Endothelial cell of umbilical vein (primary cell): ENCODE measurements around the gene CACNG5. TPM values are rescaled to one million over a fixed set of nuclear protein-coding genes. Genes with fewer than 3 reads are reported as not detected.

ENCODE experiments used
- BruUV-seq: library from RNA; stranded (reverse); fragments of 400-500 nt; replicated peaks from 2 replicates; lab custom pipeline; 2021; lab: Mats Ljungman, UMichigan
- CTCF ChIA-PET: fragments of 300-600, 350-600 bp; sonication (Branson Sonifier 250); formaldehyde crosslinking; loops from one replicate; lab custom pipeline; 2021; ENCODE audit warnings: antibody characterized with exemption, inconsistent platforms; lab: Charles Lee
- POLR2A ChIA-PET: fragments of 300-600, 350-600 bp; sonication (Branson Sonifier 250); formaldehyde crosslinking; loops from one replicate; lab custom pipeline; 2021; ENCODE audit warnings: antibody characterized with exemption, inconsistent platforms; lab: Charles Lee
- DNase-seq: peaks from one replicate; pipeline ENCODE4 v3.0.0-alpha.2; 2011; ENCODE audit warnings: low read depth, low spot score
- FAIRE-seq: peaks from 2 replicates; lab custom pipeline; 2011; peaks lifted over from hg19 to GRCh38; lab: Jason Lieb, UNC
- H2AFZ ChIP-seq: 2 replicates; pipeline ENCODE4 v1.6.0; 2012; ENCODE audit warnings: low read depth, low read length, control low read depth, inconsistent platforms
- H3K27ac ChIP-seq: 2 replicates; pipeline ENCODE4 v1.5.1; 2011; ENCODE audit warnings: low read depth, mild to moderate bottlenecking, control low read depth, low read length, moderate library complexity; ENCODE audit not compliant: insufficient read depth
- H3K27me3 ChIP-seq, 2 experiments: 2 replicates each; pipeline versions ENCODE4 v1.6.0 to v1.6.1; 2011; ENCODE audit warnings: low read length in 2 of 2, mixed read lengths in 1 of 2; ENCODE audit not compliant: control insufficient read depth in 2 of 2, insufficient read depth in 2 of 2
- H3K36me3 ChIP-seq, 2 experiments: 2 replicates in 1 of 2; 3 replicates in 1 of 2; pipeline ENCODE4 v1.5.1; 2011; ENCODE audit warnings: low read length in 2 of 2, mild to moderate bottlenecking in 1 of 2, moderate library complexity in 1 of 2; ENCODE audit not compliant: control insufficient read depth in 2 of 2, insufficient read depth in 2 of 2; ENCODE audit errors: extremely low read depth in 1 of 2
- H3K4me1 ChIP-seq: 3 replicates; pipeline ENCODE4 v1.5.1; 2011; ENCODE audit warnings: mild to moderate bottlenecking, low read length; ENCODE audit not compliant: control insufficient read depth, insufficient read depth; ENCODE audit errors: extremely low read depth
- H3K4me2 ChIP-seq: 2 replicates; pipeline ENCODE4 v1.6.1; 2011; ENCODE audit warnings: low read length, control low read depth, mixed read lengths; ENCODE audit not compliant: insufficient read depth
- H3K4me3 ChIP-seq, 3 experiments: fragments of 200-600 bp in 1 of 3; sonication (generic), shearing (Covaris generic) in 1 of 3; replicated peaks in 1 of 3; 2 replicates each; pipeline ENCODE4 v1.5.1; 2011 to 2016; ENCODE audit warnings: control low read depth in 3 of 3, low read length in 3 of 3, mild to moderate bottlenecking in 2 of 3, inconsistent platforms in 1 of 3, low read depth in 1 of 3, moderate library complexity in 1 of 3; ENCODE audit not compliant: insufficient read depth in 1 of 3
- H3K79me2 ChIP-seq: 2 replicates; pipeline ENCODE4 v1.6.0; 2012; ENCODE audit warnings: low read length, inconsistent platforms; ENCODE audit not compliant: control insufficient read depth, insufficient read depth
- H3K9ac ChIP-seq: replicated peaks from 2 replicates; pipeline ENCODE3; 2011; ENCODE audit warnings: low read length, control low read depth; ENCODE audit not compliant: insufficient read depth; ENCODE audit errors: extremely low read depth
- H3K9me1 ChIP-seq: replicated peaks from 3 replicates; pipeline ENCODE4 v1.6.0; 2011; ENCODE audit warnings: mild to moderate bottlenecking, low read length; ENCODE audit not compliant: control insufficient read depth, insufficient read depth; ENCODE audit errors: extremely low read depth
- H3K9me3 ChIP-seq: replicated peaks from 2 replicates; pipeline ENCODE4 v1.5.1; 2012; ENCODE audit warnings: low read length, inconsistent platforms; ENCODE audit not compliant: control insufficient read depth, insufficient read depth
- H4K20me1 ChIP-seq: replicated peaks from 2 replicates; pipeline ENCODE3; 2011; ENCODE audit warnings: mild to moderate bottlenecking, low read length; ENCODE audit not compliant: control insufficient read depth, insufficient read depth; ENCODE audit errors: extremely low read depth
- CTCF ChIP-seq, 2 donors: IDR thresholded peaks; 1 replicate in 1 of 2; 2 replicates in 1 of 2; pipeline ENCODE4 v1.5.1; 2011; ENCODE audit warnings: low read length in 2 of 2, mild to moderate bottlenecking in 2 of 2, moderate library complexity in 2 of 2, control low read depth in 1 of 2, inconsistent platforms in 1 of 2, low read depth in 1 of 2; ENCODE audit not compliant: insufficient read depth in 1 of 2; ENCODE audit errors: extremely low read depth in 1 of 2
- EZH2 ChIP-seq: IDR thresholded peaks from 2 replicates; pipeline ENCODE4 v1.6.1; 2012; ENCODE audit warnings: borderline replicate concordance, low read depth, mild to moderate bottlenecking, moderate library complexity, low read length, inconsistent platforms; ENCODE audit not compliant: severe bottlenecking
- FOS ChIP-seq: IDR thresholded peaks from 2 replicates; pipeline ENCODE4 v1.6.1; 2011; ENCODE audit warnings: mild to moderate bottlenecking, low read length, moderate library complexity, borderline replicate concordance; ENCODE audit not compliant: insufficient read depth
- GATA2 ChIP-seq: IDR thresholded peaks from 2 replicates; pipeline ENCODE4 v1.7.0; 2011; ENCODE audit warnings: low read depth, mild to moderate bottlenecking, moderate library complexity, mixed read lengths, low read length; ENCODE audit not compliant: insufficient read length, insufficient read depth
- JUN ChIP-seq: IDR thresholded peaks from 2 replicates; pipeline ENCODE4 v1.6.1; 2011; ENCODE audit warnings: borderline replicate concordance, low read depth; ENCODE audit not compliant: insufficient read length, insufficient read depth
- MAX ChIP-seq: IDR thresholded peaks from 2 replicates; pipeline ENCODE4 v1.6.1; 2011; ENCODE audit not compliant: insufficient read depth, insufficient read length
- MYC ChIP-seq: IDR thresholded peaks from one replicate; pipeline ENCODE4 v1.6.1; 2011; ENCODE audit warnings: mild to moderate bottlenecking, low read depth, low read length
- POLR2A ChIP-seq: IDR thresholded peaks from 2 replicates; pipeline ENCODE4 v1.6.1; 2012; ENCODE audit warnings: low read depth, mild to moderate bottlenecking, control low read depth, low read length
- POLR2AphosphoS5 ChIP-seq: IDR thresholded peaks from 2 replicates; pipeline ENCODE4 v1.6.1; 2012; ENCODE audit warnings: low read depth, mild to moderate bottlenecking, control low read depth, low read length, moderate library complexity; ENCODE audit not compliant: insufficient read depth
- dilution Hi-C: fragments of 300-500 bp; cut with MboI; formaldehyde crosslinking; loops from one replicate; pipeline ENCODE4 v1.15.0; 2019; ENCODE audit warnings: low sequenced_read_pairs; ENCODE audit not compliant: extremely low pct_ligation_motif_present
- intact Hi-C: fragments of 100-400 bp; cut with micrococcal nuclease; formaldehyde crosslinking; loops from one replicate; pipeline ENCODE4 v1.10.0; 2022
- polyA plus RNA-seq, 4 experiments: library from polyadenylated mRNA; depleted of rRNA in 3 of 4; stranded (reverse) in 3 of 4; unstranded in 1 of 4; fragments of >200 nt; gene quantifications; 2 replicates each; pipeline versions ENCODE4 v1.2.1 to v1.2.3, GENCODE V29; 2011 to 2012; ENCODE audit warnings: missing spikeins in 1 of 4
- total RNA-seq: library from RNA; stranded (reverse); gene quantifications from 2 replicates; pipeline ENCODE4 v1.2.3, GENCODE V29; 2021

CACNG5 gene
- total and polyA plus RNA-seq, 2 donors (not counting 3 experiments of a cell fraction or from before 2014, with no cell fraction given) = not detected

- DNase-seq (no peak), FAIRE-seq (no peak)
- Histone ChIP-seq H3K27ac (no peak overlapping the region), H3K4me2 (no peak overlapping the region), H3K4me1 (no peaks in the 10 kb centered on the region), H3K27me3 (peaks cover 0 to 4% of the 10 kb centered on the region in 2 experiments), H4K20me1 (no peaks in the 10 kb centered on the region), H3K9me3 (no peaks in the 10 kb centered on the region), H3K36me3 (no peaks in the 10 kb centered on the region), H3K4me3 (no peak overlapping the region), H2AFZ (no peak overlapping the region), H3K9me1 (no peaks in the 10 kb centered on the region), H3K9ac (no peak overlapping the region), H3K79me2 (no peaks in the 10 kb centered on the region)
- ChIA-PET CTCF (no interaction called here), POLR2A (no interaction called here)
- BruUV-seq = no TSS peak
- dilution Hi-C loops (no loop called here), intact Hi-C loops (no loop called here)
- TF ChIP-seq POLR2AphosphoS5 = no peak
- TF ChIP-seq FOS = no peak
- no peak for TF ChIP-seq JUN
- TF ChIP-seq EZH2 = no peak
- TF ChIP-seq MAX = no peak
- TF ChIP-seq GATA2 = no peak
- no peak for TF ChIP-seq CTCF (IDR thresholded peaks at IDR 0.05; ENCODE audit: extremely low read depth in 1 of 2, insufficient read depth in 1 of 2, low read depth in 1 of 2, low read length in 2 of 2)
- no peak for TF ChIP-seq MYC
- no peak for TF ChIP-seq POLR2A
These were observed 15.5 kb upstream of the CACNG5 start for GRCh38 chr17:66819466-66819865.
